HG02852 (cell line): ENCODE results near the gene RAB10.
"Not testable (repeated sequence)": the region's sequence is repeated elsewhere in the genome, so short reads cannot be mapped to it uniquely, and the experiment has no call there.

Experiments
- ATAC-seq: cut with Tn5 transposase; IDR thresholded peaks from one replicate; pipeline ENCODE4 v1.9.1; 2021; ENCODE audit warnings: mild to moderate bottlenecking, moderate library complexity; ENCODE audit not compliant: unreplicated experiment

RAB10 gene

DNA sequence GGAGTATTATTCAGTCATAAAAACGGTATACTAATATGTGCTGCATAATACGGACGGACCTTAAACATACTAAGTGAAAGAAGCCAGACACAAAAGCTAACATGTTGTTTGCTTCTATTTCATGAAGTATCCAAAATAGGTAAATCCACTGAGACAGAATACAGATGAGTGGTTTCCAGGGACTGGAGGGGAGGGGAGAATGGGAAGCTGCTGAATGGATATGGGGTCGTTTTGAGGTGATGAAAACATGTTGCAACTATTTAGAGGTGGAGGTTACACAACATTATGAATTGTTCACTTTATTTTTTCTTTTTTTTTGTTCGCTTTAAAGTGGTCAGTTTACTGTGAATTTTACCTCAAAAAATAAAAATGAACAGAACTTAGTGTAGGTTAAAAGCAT is 52.9 kb downstream of the RAB10 start:
- no peak for ATAC-seq

DNA sequence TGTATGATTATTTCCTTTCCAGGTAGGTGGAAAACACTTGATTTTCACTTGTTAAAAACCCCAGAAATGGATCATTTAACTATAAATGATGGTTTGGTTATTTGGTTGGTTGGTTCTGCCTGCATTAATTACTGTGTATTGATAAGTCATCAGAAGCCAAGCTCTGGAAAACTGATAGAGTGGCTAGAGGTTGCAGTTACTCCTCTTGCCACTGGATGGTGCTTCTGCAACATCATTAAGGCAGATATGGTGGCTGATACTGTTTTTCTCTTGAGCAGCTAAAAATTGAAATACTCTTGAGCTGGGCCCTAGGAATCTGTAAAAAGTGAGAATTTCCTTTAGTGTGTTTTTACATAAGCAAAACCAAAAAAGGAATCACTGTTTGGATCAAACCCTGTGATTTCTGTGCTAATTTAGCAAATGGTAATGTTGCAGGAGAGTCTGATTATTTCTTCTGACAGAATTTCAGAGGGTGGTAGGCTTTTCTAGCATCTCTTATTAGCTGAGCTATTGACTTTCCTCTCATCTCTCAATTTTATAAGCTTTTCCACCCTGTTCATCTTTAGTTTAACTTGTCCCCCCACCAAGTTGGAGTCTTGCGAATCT is 54.3 kb downstream of the RAB10 start:
- no peak for ATAC-seq

DNA sequence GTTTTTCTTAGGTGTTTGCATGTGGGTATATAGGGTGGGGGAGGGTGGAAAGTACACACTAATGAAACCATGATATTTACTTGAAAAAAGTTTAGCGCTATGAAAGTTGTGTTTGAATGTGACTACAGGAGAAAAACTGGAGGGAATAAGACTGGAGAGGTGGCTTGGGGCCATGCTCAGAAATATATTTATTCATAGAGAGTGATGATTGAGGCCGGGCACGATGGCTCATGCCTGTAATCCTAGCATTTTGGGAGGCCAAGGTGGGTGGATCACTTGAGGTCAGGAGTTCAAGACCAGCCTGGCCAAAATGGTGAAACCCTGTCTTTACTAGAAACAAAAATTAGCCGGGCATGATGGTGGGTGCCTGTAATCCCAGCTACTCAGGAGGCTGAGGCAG is 55.0 kb downstream of the RAB10 start:
- not testable (repeated sequence) for ATAC-seq

DNA sequence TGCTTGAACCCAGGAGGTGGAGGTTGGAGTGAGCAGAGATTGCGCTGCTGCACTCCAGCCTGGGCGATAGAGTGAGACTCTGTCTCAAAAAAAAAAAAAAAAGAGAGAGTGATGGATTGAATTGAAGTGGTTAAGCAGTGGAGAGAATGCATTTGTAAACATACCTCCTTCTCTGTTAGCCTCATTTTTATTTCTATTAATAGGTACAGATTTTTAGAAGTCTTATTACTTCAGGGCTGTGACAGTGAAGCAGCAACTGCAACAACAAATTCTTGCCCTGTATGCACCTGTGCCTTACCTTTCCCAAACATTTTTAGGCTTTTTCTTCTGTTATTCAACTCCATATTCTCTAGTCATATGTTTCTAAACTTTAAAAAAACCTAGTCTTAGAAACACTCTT is 55.5 kb downstream of the RAB10 start:
- ATAC-seq, result no peak

DNA sequence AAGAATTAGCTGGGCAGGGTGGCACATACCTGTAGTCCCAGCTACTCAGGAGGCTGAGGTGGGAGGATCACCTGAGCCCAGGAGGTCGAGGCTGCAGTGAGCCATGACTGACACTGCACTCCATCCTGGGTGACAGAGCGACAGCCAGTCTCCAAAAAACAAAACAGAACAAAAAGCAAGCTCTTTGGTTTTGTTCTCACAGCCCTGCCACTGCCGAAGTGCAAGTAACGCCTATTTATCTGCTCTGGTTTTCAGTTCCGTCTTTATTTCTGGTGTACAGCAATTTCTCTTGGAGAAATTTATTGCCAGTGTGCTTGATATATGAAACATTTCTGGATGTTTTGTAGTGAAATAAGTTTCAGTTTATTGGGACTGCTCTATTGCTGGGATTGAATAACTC is 61.9 kb downstream of the RAB10 start:
- ATAC-seq, result no peak

GRCh38 chr2:26099933-26100332 is 66.0 kb downstream of the RAB10 start:
- no peak for ATAC-seq

GRCh38 chr2:26100384-26100783 is 66.5 kb downstream of the RAB10 start:
- ATAC-seq, result no peak

DNA sequence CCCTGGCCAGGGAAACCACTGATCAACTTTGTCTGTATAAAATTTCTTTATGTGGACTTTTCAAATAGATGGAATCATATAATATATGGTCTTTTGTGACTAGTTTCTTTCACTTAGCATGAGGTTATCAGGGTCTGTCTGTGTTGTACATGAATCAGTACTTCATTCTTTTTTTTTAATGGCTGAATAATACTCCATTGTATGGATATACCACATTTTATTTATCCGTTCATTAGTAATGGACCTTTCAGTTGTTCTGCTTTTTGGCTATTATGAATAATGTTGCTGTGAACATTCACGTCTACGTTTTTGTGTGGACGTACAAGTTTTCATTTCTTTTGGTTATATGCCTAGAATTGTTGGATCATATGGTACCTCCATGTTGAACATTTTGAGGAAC is 69.9 kb downstream of the RAB10 start:
- no peak for ATAC-seq

- ATAC-seq, result not testable (repeated sequence)
Measured at GRCh38 chr2:26108701-26109100, 74.8 kb downstream of the RAB10 start.

DNA sequence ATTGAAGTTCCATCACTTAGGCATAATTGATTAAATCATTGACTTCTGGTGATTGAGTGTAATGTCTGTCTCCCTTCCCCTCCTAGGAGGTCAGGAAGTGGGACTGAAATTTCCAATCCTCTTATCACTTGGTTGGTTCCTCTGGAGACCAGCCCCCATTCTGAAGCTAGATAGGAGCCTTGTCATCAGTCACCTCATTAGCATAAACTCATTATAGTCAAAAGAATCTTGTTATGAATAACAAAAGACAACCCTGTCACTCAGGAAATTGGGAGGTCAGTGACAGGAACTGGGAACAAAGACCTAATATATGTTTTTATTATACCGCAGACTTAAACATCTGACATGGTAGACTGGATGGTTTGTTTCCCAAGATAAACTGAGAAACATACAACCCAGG is 78.3 kb downstream of the RAB10 start:
- ATAC-seq, result no peak

DNA sequence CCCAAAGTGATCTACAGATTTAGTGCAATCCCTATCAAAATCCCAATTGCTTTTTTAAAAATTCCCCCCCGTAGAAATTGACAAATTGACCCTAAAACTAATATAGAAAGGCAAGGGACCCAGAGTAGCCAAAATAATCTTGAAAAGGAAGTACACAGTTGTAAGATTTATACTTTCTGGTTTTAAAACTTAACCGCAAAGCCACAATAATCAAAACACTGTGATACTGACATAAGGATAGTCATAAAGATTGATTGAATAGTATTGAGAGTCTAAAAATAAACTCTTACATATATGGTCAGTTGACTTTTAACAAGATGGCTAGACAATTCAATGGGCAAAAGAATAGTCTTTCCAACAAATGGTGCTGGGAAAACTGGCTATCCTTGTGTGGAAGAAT is 80.3 kb downstream of the RAB10 start:
- no peak for ATAC-seq

DNA sequence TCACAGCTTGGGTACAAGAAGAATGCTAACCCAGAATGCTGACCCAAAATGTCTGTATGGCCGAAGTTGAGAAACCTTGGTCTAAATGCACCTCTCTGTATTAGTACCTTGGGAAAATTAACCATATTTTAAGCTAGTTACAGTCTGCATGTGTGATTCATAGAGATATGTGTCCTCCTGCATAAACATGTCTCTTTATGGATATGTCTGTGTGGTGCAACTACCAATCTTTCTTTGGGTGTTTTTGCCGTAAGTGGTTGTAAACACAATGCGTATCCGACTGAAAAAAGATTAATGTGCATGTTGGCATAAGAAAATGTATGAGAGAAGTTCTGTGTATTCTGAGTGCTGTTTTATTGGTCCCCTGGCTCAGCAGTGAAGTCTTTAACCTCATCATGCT is 84.8 kb downstream of the RAB10 start:
- ATAC-seq, result no peak

DNA sequence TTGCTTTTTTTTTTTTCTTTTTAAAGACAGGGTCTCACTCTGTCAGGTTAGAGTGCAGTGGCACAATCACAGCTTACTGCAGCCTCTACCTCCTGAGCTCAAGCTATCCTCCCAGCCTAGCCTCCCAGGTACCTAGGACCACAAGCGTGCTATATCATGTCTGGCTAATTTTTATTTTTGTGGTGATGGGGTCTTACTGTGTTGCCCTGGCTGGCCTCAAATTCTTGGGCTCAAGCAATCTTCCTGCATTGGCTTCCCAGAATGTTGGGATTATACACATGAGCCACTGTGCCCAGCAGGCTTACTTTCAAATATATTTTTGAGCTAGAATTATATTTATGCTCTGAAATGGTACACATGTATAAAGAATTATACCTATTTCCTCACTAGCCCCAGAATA is 85.6 kb downstream of the RAB10 start:
- ATAC-seq, result no peak

DNA sequence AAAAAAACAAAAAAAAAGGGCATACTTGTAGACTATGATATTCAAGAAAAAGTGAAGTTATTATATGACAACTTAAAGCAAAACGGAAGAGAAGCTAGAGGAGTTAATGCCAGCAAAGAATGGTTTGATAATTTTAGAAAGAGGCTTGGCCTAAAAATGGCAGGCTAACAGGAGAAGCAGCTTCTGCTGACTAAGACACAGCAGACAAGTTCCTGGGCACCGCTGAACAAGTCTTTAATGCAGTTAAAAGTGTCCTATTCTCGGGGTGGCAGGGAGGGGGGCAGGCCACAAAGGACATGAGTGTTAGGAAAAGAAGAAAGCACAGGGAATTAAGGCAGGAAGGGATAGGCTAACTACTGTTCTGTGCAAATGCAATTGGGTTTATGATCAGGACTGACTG is 88.7 kb downstream of the RAB10 start:
- no peak for ATAC-seq

- ATAC-seq, result no peak
Measured at GRCh38 chr2:26123426-26123825, 89.5 kb downstream of the RAB10 start.

DNA sequence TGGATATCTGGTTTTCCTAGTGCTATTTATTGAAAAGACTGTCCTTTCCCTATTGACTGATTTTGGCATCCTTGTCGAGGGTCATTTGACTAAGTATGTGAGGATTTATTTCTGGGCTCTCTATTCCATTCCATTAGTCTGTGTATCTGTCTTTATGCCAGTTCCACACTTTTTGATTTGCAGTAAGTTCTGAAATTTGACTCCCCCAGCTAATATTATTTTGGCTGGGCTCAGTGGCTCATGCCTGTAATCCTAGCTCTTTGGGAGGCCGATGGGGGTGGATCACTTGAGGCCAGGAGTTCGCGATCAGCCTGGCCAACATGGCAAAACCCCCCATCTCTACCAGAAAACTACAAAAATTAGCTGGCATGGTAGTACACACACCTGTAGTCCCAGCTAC is 92.2 kb downstream of the RAB10 start:
- no peak for ATAC-seq

- ATAC-seq, result no peak
Measured at GRCh38 chr2:26128176-26128575, 94.3 kb downstream of the RAB10 start.

DNA sequence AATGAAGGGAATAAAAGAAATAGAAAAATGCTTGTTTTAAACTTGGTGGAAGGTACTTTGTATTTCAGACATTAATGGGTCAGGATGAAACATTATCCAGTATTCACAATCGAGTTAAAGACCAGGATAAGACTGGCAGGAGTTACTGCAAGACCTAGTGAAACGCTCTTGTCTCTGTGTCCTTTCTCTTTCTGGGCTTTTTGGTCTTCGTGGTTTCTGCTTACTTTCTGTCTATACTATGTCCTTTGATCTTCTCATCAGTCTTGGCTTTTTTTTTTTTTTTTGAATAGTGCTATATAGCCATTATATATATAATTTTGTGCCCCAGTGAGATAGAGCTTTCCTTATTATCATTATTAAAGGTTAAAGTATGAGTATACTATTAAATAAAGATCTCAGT is 96.9 kb downstream of the RAB10 start:
- no peak for ATAC-seq

GRCh38 chr2:26136451-26136850 is 102.6 kb downstream of the RAB10 start:
- no peak for ATAC-seq

DNA sequence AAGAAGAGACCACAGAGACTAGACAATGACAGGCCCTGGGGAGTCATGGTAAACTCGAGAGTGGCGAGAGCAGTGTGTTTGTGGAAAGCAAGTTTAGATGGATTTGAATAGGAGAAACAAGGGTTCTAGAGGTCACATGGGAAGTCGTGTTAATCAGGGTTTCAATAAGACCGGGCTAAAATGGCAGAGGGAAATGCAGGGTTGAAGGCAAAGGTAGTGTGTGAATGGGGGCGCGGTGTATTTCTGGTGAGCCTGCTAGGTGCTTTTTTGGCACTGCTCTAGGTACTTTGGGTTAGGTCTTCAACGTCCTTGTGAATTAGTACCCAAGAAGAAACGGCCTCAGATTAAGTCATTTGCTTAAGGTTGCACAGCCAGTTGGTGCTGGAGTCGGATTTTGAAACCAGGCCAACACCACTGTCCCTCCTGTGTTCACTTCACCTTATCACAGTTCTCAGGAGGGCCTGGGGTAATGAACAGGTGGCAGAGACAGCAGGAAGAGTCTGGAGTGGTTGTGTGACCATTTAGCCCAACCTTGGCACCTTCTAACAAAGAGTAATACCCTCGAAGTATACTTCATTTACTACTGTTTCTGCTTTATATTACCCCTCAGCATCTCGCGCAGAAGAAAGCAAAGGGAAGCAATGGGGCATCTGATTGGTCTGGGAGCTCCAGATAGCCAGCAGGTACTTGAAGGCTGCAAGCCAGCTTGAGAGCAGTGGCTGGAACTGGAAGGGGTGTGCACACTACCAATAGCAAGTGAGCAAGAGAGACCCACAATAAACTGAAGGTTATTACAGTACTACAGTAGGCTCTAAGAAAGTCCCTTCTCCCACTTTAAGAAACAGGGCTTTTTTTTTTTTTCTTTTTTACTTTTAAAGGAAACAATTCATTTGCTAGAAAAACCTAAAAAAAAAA is 105.6 kb downstream of the RAB10 start:
- no peak for ATAC-seq

GRCh38 chr2:26141145-26141769 is 107.4 kb downstream of the RAB10 start:
- ATAC-seq, result no peak

DNA sequence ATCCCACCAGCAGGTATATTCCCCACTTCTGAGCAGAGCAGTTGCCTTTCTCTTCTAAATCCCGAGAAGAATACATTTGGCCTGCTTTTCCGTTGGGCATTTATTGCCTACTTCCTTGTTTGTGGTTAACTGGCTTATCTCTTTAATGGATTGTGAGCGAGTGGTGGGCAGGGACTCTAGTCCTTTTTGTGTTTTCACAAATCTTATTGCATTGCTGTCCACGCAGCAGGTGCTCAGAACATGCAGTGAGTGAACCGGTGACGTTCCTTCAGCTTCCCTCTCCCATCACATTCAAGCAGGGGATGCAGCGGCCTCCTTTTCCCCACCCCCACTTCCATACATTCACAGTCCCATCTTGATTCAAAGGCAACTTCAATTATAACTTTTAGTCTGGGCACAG is 110.1 kb downstream of the RAB10 start:
- no peak for ATAC-seq
